DMS 273 (cell line): ENCODE results near the gene GALNT10.
"Not testable (repeated sequence)": the region's sequence is repeated elsewhere in the genome, so short reads cannot be mapped to it uniquely, and the experiment has no call there.

Experiments
- DNase-seq: peaks from one replicate; lab custom pipeline; 2025; ENCODE audit not compliant: unreplicated experiment; lab: John Stamatoyannopoulos, UW

Gene GALNT10

GRCh38 chr5:154346427-154346826 is 155.9 kb downstream of the GALNT10 start:
- no peak for DNase-seq

DNA sequence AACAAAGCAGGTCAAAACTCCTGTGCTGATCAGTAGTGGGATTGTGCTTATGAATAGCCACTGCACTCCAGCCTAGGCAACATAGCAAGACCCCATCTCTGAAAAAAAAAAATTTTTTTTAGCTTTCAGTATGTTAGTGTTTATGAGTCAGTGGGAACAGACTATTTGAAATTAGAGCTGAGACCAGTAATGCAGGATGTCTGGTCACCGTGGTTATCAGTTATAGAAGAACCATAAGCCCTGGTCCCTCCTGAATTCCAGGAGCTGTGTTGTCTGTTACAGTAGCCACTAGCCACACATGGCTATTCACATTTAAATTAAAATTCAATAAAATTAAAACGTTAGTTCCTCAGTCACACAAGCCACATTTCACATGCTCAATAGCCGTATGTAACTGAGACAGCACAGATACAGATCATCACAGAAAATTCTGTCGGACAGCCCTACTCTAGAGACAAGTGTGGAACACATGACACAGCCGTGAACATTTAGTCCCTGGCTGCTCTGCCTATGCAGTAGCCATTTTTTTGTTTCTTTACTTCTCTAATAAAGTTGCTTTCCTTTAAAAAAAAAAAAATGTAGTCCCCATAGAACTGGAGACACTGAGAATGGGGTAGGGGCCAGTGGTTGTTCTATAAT is 159.2 kb downstream of the GALNT10 start:
- no peak for DNase-seq

- no peak for DNase-seq
These were observed 160.6 kb downstream of the GALNT10 start for GRCh38 chr5:154351141-154351540.

- DNase-seq: no peak
These were observed 161.0 kb downstream of the GALNT10 start for GRCh38 chr5:154351566-154351965.

DNA sequence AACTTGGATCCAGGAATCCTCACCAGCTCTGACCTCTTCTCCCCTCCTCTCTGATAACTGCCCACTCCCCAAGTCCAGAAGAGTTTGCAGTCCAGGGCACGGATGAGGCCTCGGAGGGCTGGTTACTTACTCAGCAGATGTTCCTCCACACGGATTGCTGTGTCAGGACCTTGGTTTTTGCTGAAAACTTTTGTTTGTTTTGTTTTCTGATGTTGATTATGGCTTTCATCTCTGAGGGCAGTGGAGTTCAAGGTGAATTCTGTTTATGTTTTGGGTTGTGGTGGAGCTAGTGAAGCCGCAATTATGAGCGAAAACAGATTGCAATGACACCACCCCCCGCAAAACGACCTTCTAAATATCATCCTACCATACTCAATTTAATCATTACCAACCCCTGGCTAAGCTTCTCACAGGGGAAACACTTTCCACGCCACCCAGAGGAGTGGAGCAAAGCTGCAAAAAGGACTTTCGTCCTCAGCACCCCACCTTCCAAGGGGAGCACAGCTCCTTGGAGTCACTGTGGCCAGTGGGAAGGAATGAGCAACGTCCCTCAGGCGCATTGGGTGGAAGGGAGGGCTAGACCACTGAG is 162.5 kb downstream of the GALNT10 start:
- no peak for DNase-seq

GRCh38 chr5:154355129-154355611 is 164.6 kb downstream of the GALNT10 start:
- DNase-seq: no peak

GRCh38 chr5:154356020-154356655 is 165.6 kb downstream of the GALNT10 start:
- DNase-seq: no peak

DNA sequence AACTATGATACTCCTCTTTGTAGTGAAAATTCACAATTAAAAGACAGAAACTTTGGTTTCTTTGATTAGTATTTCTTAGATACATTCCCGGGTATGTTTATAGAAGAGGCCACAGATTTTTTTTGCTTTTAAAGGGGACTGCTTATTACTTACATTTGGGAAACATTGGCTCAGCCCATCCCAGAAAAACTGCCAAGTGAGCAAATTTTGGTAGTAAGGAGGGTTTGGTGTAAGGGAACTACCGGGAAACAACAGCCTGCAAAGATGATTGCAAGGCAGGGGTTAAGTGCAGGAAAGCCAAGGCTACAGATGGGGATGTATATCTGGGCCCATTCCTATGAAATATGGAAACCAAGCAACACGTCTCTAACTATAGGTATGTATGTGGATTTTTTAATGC is 166.4 kb downstream of the GALNT10 start:
- DNase-seq: no peak

DNA sequence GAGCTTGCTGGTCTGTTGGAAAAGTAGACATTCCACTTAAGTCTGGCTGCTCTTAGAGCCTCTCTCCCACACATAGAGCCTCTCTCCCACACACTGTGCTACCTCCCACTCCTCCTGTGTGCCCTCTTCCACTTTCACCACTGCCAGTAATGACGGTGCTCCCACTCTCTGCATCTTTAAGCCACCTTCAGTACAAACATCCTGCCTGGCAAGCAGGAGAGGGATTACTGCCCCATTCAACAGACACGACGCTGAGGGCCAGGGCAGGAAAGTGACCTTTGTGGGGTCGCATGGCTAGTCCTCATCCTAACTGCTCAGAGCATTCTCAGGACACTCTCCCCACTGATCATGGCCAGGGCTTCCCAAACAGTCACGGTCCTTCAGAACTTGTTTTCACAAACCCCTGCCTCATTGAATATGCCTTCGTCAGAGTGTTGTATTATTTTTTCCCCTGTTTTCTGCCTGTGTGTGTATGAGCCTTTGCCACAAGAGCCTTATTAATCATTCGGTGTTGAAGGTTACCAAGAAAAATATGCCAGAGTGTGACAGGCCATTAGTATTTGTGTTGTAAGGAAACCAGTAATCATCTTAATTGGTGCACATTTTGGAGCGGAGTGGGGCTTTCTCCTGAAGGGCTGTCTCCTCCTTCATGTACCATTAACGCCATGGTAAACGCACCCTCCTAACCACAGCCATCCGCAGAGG is 168.1 kb downstream of the GALNT10 start:
- no peak for DNase-seq

GRCh38 chr5:154359221-154359573 is 168.7 kb downstream of the GALNT10 start:
- DNase-seq: no peak

DNA sequence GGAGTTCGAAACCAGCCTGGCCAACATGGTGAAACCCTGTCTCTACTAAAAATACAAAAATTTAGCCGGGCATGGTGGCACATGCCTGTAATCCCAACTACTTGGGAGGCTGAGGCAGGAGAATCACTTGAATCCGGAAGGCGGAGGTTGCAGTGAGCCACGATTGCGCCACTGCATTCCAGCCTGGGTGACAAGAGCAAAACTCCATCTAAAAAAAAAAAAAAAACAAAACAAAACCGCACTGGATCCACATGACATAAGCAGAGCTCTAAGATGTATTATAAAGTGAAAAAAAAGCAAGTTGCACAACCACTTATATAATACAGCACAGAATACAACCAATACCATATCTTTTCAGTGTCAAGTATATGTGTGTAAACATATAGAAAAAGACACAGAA is 169.7 kb downstream of the GALNT10 start:
- DNase-seq: not testable (repeated sequence)

GRCh38 chr5:154363411-154363810 is 172.9 kb downstream of the GALNT10 start:
- no peak for DNase-seq

DNA sequence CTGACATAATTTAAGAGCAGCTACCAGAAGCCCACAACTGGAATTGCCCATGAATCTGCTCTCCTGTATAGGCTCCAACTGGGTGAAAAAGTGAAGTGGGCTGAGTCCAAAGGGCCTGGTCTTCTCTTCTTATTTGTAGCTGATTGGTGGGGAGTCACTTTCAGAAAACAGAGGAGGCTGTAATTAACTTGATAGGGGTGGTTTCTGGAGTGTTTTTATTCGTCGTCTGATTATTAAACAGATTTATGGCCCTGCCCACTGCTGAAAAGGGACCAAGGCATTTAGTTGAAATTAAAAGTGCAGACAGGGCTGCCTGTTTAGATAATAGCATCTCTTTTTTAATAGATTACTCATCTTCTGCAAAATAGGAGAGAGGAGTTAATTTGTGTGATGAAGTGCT is 174.2 kb downstream of the GALNT10 start:
- DNase-seq: no peak

DNA sequence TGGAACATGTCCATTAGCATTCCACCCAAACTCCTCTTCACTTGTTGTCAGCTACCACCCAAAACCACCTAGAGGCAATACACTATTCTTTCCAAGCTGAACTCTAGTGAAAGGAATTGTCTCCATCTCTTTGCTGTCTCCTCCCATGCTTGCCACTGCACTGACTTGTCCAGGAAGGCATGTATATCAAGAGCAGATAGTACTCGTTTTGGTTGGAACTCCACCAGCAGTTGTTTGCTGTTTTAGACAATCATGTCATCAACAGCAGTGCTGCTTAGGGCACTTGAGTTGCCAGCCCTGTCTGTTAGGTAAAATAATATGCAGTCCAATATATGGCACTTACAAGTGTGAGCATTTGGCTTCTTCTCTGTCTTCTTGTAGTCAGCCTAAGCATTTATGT is 175.3 kb downstream of the GALNT10 start:
- DNase-seq: no peak

GRCh38 chr5:154366353-154366752 is 175.8 kb downstream of the GALNT10 start:
- DNase-seq: no peak

DNA sequence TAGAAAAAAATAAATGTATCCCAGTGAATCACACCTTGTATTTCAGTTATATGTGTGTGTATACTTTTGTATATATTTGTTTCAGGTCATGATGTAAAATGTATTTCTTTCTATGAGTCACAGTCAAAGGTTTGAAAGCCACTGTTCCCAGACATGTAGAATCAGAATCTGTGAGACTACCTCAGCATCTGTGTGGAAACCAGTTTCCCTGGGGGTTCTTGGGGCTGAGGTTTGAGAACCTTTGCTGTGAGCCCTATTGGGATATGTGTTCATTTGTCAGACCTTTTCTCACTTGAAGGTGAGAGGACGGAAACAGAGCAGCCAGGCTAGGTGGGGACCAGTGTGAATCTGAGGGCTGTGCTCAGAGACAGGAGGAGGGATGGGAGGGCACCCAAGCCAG is 176.6 kb downstream of the GALNT10 start:
- no peak for DNase-seq

DNA sequence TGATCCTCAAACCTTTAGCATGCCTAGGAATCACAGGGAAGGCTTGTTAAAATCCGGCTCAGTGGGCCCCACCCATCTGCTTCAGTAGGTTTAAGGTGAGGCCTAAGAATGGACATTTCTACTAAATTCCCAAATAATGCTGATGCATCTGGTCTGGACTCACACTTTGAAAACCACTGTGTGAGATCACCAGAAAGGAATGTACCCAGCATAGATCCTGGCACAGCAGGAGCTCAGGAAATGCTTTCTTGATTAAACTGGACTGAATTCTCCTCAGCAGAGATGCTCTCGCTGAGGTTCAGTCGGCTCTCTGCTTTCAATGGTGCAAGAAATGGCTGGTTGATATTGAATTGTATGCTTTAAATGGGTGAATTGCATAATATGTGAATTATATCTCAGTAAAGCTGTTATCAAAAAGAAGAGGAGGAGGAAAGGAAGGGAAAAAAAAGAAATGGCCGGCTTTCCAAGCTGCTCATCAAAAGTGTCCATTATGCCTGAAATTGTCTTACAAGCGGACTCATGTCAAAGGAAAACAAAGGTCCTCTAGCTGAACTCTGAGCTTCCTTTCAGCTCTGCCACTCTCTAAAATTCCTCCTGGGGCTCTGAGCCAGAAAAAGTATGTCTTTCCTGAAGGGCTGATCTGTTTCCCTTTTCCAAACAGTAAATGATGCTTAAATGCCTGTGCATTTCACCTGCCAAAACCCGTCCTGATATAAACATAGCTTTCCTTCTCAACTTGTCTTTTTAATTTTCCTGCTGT is 177.7 kb downstream of the GALNT10 start:
- DNase-seq: peak; percentile 33

DNA sequence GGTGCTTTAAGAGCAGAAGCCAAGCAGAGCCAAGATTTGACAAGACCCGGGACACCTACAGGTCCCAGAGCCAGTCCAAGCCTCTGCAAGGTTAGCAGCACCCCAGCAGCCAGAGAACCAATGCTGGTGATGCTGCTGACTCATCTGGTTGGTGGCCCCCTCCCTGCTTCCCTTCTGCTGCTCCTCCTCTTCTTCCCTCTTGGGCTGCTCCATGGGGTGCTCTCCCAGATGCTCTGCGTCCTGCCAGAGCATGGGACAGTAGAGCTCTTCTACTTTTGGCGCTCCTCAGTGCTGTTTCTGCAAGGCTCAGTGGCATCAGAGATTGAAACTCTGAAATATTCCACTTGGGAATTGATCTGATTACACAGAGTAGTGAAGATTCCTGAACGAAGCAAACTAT is 179.1 kb downstream of the GALNT10 start:
- peak; percentile 19 for DNase-seq

GRCh38 chr5:154370119-154370518 is 179.6 kb downstream of the GALNT10 start:
- no peak for DNase-seq

DNA sequence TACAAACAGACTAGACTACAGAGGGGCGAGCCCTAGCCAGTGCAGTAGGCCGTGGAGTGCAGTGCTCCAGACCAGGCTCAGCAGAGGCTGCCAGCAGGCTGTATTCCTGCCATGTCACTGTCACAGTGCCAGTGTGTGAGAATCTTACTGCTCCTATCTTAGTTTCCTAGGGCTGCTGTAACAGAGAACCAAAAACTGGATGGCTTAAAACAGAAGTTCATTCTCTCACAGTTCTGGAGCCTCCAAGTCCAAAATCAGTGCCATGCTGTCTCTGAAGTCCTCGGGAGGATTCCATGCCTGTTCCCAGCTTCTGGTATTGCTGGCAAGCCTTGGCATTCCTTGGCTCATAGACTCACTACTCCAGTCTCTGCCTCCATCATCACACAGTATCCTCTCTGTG is 180.3 kb downstream of the GALNT10 start:
- DNase-seq: peak; percentile 33

DNA sequence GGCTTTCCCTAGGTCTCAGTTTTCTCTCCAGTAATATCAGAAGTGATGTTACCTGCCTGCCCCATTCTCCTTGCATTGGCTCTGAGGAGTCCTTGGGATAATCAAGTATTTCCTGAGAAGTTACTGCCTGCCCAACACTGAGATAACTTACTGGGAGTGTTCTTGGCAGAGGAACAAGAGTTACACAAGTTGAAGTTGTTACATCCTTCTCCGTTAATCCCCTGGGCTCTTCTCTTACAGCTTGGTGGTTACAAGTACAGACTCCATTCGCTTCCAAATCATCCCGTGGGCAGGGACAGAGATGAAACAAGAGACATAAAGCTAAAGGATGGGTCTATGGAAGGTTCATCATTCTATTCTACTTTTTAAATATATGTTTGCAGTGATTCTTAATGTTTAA is 181.2 kb downstream of the GALNT10 start:
- peak; percentile 24 for DNase-seq
